Measurements from ENCODE around the gene ROCK2. TPM values are rescaled to one million over a fixed set of nuclear protein-coding genes. Genes with fewer than 3 reads are reported as not detected.

ROCK2 gene
- total RNA-seq, 1 experiment from 2014 or later = 49.4 TPM

DNA sequence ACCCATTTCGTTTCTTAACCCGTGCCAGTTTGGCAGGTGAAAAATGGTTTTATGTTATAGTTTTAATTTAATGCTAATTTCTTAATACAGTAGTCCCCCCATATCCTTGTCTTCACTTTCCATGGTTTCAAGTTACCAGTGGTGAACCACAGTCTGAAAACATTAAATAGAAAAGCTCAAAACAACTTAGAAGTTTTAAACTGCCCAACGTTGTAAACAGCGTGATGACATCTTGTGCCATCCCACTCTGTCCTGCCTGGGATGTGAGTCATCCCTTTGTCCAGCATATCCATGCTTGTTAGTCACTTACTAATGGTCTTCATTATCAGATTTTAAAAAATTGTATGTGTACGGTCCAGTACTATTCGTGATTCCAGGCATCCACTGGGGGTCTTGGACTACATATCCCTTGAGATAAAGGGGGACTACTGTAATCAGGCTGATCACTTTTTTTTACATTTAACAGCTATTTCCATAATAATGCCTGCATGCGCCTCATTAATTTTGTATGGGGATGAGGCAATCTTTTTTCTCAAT is 157.3 kb downstream of the ROCK2 start:
- BruUV-seq (replicated peaks) = no TSS peak
- TF ChIP-seq EZH2 (IDR thresholded peaks at IDR 0.05; ENCODE audit: borderline replicate concordance, low read depth, low read length, poor library complexity, severe bottlenecking) = no peak
- TF ChIP-seq, protein P1, sequence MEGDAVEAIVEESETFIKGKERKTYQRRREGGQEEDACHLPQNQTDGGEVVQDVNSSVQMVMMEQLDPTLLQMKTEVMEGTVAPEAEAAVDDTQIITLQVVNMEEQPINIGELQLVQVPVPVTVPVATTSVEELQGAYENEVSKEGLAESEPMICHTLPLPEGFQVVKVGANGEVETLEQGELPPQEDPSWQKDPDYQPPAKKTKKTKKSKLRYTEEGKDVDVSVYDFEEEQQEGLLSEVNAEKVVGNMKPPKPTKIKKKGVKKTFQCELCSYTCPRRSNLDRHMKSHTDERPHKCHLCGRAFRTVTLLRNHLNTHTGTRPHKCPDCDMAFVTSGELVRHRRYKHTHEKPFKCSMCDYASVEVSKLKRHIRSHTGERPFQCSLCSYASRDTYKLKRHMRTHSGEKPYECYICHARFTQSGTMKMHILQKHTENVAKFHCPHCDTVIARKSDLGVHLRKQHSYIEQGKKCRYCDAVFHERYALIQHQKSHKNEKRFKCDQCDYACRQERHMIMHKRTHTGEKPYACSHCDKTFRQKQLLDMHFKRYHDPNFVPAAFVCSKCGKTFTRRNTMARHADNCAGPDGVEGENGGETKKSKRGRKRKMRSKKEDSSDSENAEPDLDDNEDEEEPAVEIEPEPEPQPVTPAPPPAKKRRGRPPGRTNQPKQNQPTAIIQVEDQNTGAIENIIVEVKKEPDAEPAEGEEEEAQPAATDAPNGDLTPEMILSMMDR (conservative IDR thresholded peaks at IDR 0.05; ENCODE audit: low read depth, low read length) = no peak
- no peaks in the 10 kb centered on the region for H3K4me1 ChIP-seq (ENCODE audit: insufficient read depth, low read length, poor library complexity, severe bottlenecking)
- no peaks in the 10 kb centered on the region for H3K9me3 ChIP-seq (ENCODE audit: low read depth, low read length, poor library complexity, severe bottlenecking)
- DNase-seq (ENCODE audit: low spot score) = peak; percentile 13
- H3K27ac ChIP-seq (ENCODE audit: low read depth, low read length, poor library complexity, severe bottlenecking) = no peak overlapping the region
- ChIA-PET POLR2A (ENCODE audit: low non-redundant PET) (no interaction called here), CTCF (no interaction called here)
- H3K4me3 ChIP-seq (ENCODE audit: low read depth, low read length, poor library complexity, severe bottlenecking) = no peak overlapping the region
- H3K36me3 ChIP-seq (ENCODE audit: insufficient read depth, low read length, poor library complexity, severe bottlenecking) = peaks cover 25% of the 10 kb centered on the region
- no peaks in the 10 kb centered on the region for H3K27me3 ChIP-seq (replicated peaks; ENCODE audit: insufficient read depth, low read depth, low read length, poor library complexity)
- intact Hi-C loops (cut with micrococcal nuclease; ENCODE audit: unreplicated experiment) = no loop called here

DNA sequence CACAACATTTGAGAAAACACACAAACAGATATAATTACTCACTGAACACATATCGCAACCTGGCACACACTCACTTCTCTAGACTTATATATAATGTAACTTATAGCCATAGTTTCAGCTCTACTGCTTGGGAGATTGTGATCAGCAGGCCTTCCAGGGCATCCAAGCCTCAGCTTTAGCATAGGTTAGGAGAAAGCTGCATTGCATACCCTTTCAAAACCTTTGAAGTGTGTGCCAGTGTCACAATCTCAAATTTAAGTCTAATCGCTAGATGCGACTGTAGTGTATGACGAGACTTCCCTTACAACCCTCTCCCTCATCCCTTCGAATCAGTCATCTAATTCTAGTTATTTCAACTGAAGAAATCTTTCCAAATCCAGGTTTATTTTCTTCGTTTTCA is 158.3 kb downstream of the ROCK2 start:
- Histone ChIP-seq H3K4me1 (ENCODE audit: insufficient read depth, low read length, poor library complexity, severe bottlenecking) (no peaks in the 10 kb centered on the region), H3K9me3 (ENCODE audit: low read depth, low read length, poor library complexity, severe bottlenecking) (no peaks in the 10 kb centered on the region), H3K36me3 (ENCODE audit: insufficient read depth, low read length, poor library complexity, severe bottlenecking) (peaks cover 21% of the 10 kb centered on the region), H3K27ac (ENCODE audit: low read depth, low read length, poor library complexity, severe bottlenecking) (no peak overlapping the region), H3K4me3 (ENCODE audit: low read depth, low read length, poor library complexity, severe bottlenecking) (no peak overlapping the region), H3K27me3 (replicated peaks; ENCODE audit: insufficient read depth, low read depth, low read length, poor library complexity) (no peaks in the 10 kb centered on the region)
- no TSS peak for BruUV-seq (replicated peaks)
- CTCF ChIA-PET = no interaction called here
- no peak for DNase-seq (ENCODE audit: low spot score)
- intact Hi-C loops (cut with micrococcal nuclease; ENCODE audit: unreplicated experiment) = no loop called here
- TF ChIP-seq EZH2 (IDR thresholded peaks at IDR 0.05; ENCODE audit: borderline replicate concordance, low read depth, low read length, poor library complexity, severe bottlenecking) = no peak
- TF ChIP-seq, protein P1 (conservative IDR thresholded peaks at IDR 0.05; ENCODE audit: low read depth, low read length) = no peak
- POLR2A ChIA-PET (ENCODE audit: low non-redundant PET) = no interaction called here

DNA sequence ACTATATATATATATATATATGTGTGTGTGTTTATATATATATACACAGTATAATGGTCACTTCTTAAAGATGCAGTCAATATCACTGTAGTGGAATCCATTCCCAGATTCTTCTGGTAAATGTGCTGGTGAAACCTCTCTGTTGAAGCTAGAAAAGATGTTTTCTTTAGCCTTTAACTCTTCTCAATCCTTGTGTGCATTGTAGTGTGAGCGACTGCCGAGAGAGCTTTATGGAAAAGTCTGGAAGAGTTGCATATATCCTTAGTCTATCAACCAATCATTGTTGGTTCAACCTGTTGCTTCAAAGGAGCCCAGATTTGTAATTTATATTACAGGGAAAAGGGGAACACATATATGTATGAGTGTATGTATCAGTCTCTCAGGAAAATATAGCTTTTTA is 161.5 kb downstream of the ROCK2 start:
- DNase-seq (ENCODE audit: low spot score) = no peak
- Histone ChIP-seq H3K36me3 (ENCODE audit: insufficient read depth, low read length, poor library complexity, severe bottlenecking) (peaks cover 17% of the 10 kb centered on the region), H3K4me3 (ENCODE audit: low read depth, low read length, poor library complexity, severe bottlenecking) (no peak overlapping the region), H3K4me1 (ENCODE audit: insufficient read depth, low read length, poor library complexity, severe bottlenecking) (no peaks in the 10 kb centered on the region), H3K27ac (ENCODE audit: low read depth, low read length, poor library complexity, severe bottlenecking) (no peak overlapping the region), H3K27me3 (replicated peaks; ENCODE audit: insufficient read depth, low read depth, low read length, poor library complexity) (no peaks in the 10 kb centered on the region), H3K9me3 (ENCODE audit: low read depth, low read length, poor library complexity, severe bottlenecking) (no peaks in the 10 kb centered on the region)
- CTCF ChIA-PET = no interaction called here
- POLR2A ChIA-PET (ENCODE audit: low non-redundant PET) = no interaction called here
- intact Hi-C loops (cut with micrococcal nuclease; ENCODE audit: unreplicated experiment) = no loop called here
- TF ChIP-seq EZH2 (IDR thresholded peaks at IDR 0.05; ENCODE audit: borderline replicate concordance, low read depth, low read length, poor library complexity, severe bottlenecking) = no peak
- TF ChIP-seq, protein P1 (conservative IDR thresholded peaks at IDR 0.05; ENCODE audit: low read depth, low read length) = no peak
- TSS peak; percentile 27 for BruUV-seq (replicated peaks)

Data from A673 (cell line).